ENCODE results near the gene TNKS1BP1. TPM values are rescaled to one million over a fixed set of nuclear protein-coding genes. Genes with fewer than 3 reads are reported as not detected.
"Not testable (repeated sequence)": the region's sequence is repeated elsewhere in the genome, so short reads cannot be mapped to it uniquely, and the experiment has no call there.

TNKS1BP1 gene
- polyA plus RNA-seq, 1 donor = 103 TPM

- peaks cover 10% of the 10 kb centered on the region for H3K27me3 ChIP-seq (ENCODE audit: control insufficient read depth, insufficient read depth, low read length)
- H3K4me3 ChIP-seq (ENCODE audit: low read length) = no peak overlapping the region
- WGBS (ENCODE audit: insufficient coverage, low lambda C conversion rate) = no CpG with 5 or more reads among the region's 3 CpGs
Observed at GRCh38 chr11:57361926-57362325, 37.2 kb upstream of the TNKS1BP1 start.

DNA sequence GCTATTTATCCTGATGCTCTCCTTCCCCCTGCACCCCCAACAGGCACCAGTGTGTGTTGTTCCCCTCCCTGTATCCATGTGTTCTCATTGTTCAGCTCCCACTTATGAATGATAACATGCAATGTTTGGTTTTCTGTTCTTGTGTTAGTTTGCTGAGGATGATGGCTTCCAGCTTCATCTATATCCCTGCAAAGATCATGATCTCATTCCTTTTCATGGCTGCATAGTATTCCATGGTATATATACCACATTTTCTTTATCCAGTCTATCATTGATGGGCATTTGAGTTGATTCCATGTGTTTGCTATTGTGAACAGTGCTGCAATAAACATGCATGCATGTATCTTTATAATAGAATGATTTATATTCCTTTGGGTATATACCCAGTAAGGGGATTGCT is 36.7 kb upstream of the TNKS1BP1 start:
- not testable (repeated sequence) for H3K36me3 ChIP-seq (ENCODE audit: control insufficient read depth, insufficient read depth, low read length); H3K27ac ChIP-seq (ENCODE audit: low read length); H3K4me3 ChIP-seq (ENCODE audit: low read length); DNase-seq; H3K9me3 ChIP-seq (ENCODE audit: control insufficient read depth, low read depth, low read length); H3K27me3 ChIP-seq (ENCODE audit: control insufficient read depth, insufficient read depth, low read length); H3K4me1 ChIP-seq (ENCODE audit: control insufficient read depth, insufficient read depth, low read length)

More at GRCh38 chr11:57361926-57362325, 37.2 kb upstream of the TNKS1BP1 start:
- no peak for DNase-seq
- H3K9me3 ChIP-seq (ENCODE audit: control insufficient read depth, low read depth, low read length) = no peaks in the 10 kb centered on the region
- H3K36me3 ChIP-seq (ENCODE audit: control insufficient read depth, insufficient read depth, low read length) = no peaks in the 10 kb centered on the region
- H3K4me1 ChIP-seq (ENCODE audit: control insufficient read depth, insufficient read depth, low read length) = no peaks in the 10 kb centered on the region
- no peak overlapping the region for H3K27ac ChIP-seq (ENCODE audit: low read length)

GRCh38 chr11:57360991-57361390 is 36.2 kb upstream of the TNKS1BP1 start:
- Histone ChIP-seq H3K27ac (ENCODE audit: low read length) (no peak overlapping the region), H3K4me3 (ENCODE audit: low read length) (no peak overlapping the region), H3K36me3 (ENCODE audit: control insufficient read depth, insufficient read depth, low read length) (no peaks in the 10 kb centered on the region), H3K27me3 (ENCODE audit: control insufficient read depth, insufficient read depth, low read length) (peaks cover 10% of the 10 kb centered on the region), H3K4me1 (ENCODE audit: control insufficient read depth, insufficient read depth, low read length) (no peaks in the 10 kb centered on the region), H3K9me3 (ENCODE audit: control insufficient read depth, low read depth, low read length) (no peaks in the 10 kb centered on the region)
- no CpG with 5 or more reads among the region's 8 CpGs for WGBS (ENCODE audit: insufficient coverage, low lambda C conversion rate)
- DNase-seq = no peak

- Histone ChIP-seq H3K9me3 (ENCODE audit: control insufficient read depth, low read depth, low read length) (no peaks in the 10 kb centered on the region), H3K36me3 (ENCODE audit: control insufficient read depth, insufficient read depth, low read length) (no peaks in the 10 kb centered on the region), H3K27me3 (ENCODE audit: control insufficient read depth, insufficient read depth, low read length) (peaks cover 10% of the 10 kb centered on the region), H3K4me3 (ENCODE audit: low read length) (no peak overlapping the region), H3K27ac (ENCODE audit: low read length) (no peak overlapping the region), H3K4me1 (ENCODE audit: control insufficient read depth, insufficient read depth, low read length) (no peaks in the 10 kb centered on the region)
- no CpG with 5 or more reads among the region's 9 CpGs for WGBS (ENCODE audit: insufficient coverage, low lambda C conversion rate)
- no peak for DNase-seq
Observed at GRCh38 chr11:57359896-57360690, 35.3 kb upstream of the TNKS1BP1 start.

- no peaks in the 10 kb centered on the region for H3K36me3 ChIP-seq (ENCODE audit: control insufficient read depth, insufficient read depth, low read length)
- H3K27me3 ChIP-seq (ENCODE audit: control insufficient read depth, insufficient read depth, low read length) = peaks cover 10% of the 10 kb centered on the region
- H3K4me3 ChIP-seq (ENCODE audit: low read length) = no peak overlapping the region
- H3K27ac ChIP-seq (ENCODE audit: low read length) = no peak overlapping the region
- no peaks in the 10 kb centered on the region for H3K4me1 ChIP-seq (ENCODE audit: control insufficient read depth, insufficient read depth, low read length)
- no peak for DNase-seq
- H3K9me3 ChIP-seq (ENCODE audit: control insufficient read depth, low read depth, low read length) = no peaks in the 10 kb centered on the region
- WGBS (ENCODE audit: insufficient coverage, low lambda C conversion rate) = no CpG with 5 or more reads among the region's 5 CpGs
Observed at GRCh38 chr11:57359396-57359795, 34.6 kb upstream of the TNKS1BP1 start.

GRCh38 chr11:57358991-57359390 is 34.2 kb upstream of the TNKS1BP1 start:
- peaks cover 8% of the 10 kb centered on the region for H3K27me3 ChIP-seq (ENCODE audit: control insufficient read depth, insufficient read depth, low read length)
- no peak overlapping the region for H3K27ac ChIP-seq (ENCODE audit: low read length)
- no peaks in the 10 kb centered on the region for H3K9me3 ChIP-seq (ENCODE audit: control insufficient read depth, low read depth, low read length)
- no peaks in the 10 kb centered on the region for H3K36me3 ChIP-seq (ENCODE audit: control insufficient read depth, insufficient read depth, low read length)
- H3K4me3 ChIP-seq (ENCODE audit: low read length) = no peak overlapping the region
- DNase-seq = no peak
- WGBS (ENCODE audit: insufficient coverage, low lambda C conversion rate) = no CpG with 5 or more reads among the region's 9 CpGs
- H3K4me1 ChIP-seq (ENCODE audit: control insufficient read depth, insufficient read depth, low read length) = no peaks in the 10 kb centered on the region

DNA sequence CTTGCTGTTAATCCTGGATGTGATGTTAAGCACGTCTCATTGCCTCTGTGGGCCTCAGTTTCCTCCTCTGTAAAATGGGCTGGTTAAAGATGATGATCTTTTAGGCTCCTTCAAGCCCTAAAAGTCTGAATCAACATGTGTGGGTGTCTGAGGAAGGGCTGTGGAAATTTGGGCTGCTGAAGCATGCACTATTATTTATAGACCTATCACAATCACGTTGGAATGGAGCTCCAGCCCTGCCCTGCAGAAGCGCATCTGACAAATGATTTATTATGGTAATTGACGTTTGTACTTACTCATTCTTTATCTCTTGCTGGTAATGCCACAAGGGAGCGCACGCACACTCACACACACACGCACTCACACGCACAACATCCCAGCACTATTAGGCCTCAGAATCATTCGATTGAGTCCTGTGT is 33.8 kb upstream of the TNKS1BP1 start:
- WGBS (ENCODE audit: insufficient coverage, low lambda C conversion rate) = no CpG with 5 or more reads among the region's 9 CpGs
- H3K27me3 ChIP-seq (ENCODE audit: control insufficient read depth, insufficient read depth, low read length) = peaks cover 6% of the 10 kb centered on the region
- H3K4me3 ChIP-seq (ENCODE audit: low read length) = no peak overlapping the region
- no peaks in the 10 kb centered on the region for H3K4me1 ChIP-seq (ENCODE audit: control insufficient read depth, insufficient read depth, low read length)
- H3K36me3 ChIP-seq (ENCODE audit: control insufficient read depth, insufficient read depth, low read length) = no peaks in the 10 kb centered on the region
- no peak overlapping the region for H3K27ac ChIP-seq (ENCODE audit: low read length)
- peak in 1 of 2 donors; percentile 30 for DNase-seq
- no peaks in the 10 kb centered on the region for H3K9me3 ChIP-seq (ENCODE audit: control insufficient read depth, low read depth, low read length)

- no peak overlapping the region for H3K4me3 ChIP-seq (ENCODE audit: low read length)
- no peaks in the 10 kb centered on the region for H3K4me1 ChIP-seq (ENCODE audit: control insufficient read depth, insufficient read depth, low read length)
- H3K27ac ChIP-seq (ENCODE audit: low read length) = no peak overlapping the region
- no peak for DNase-seq
- no peaks in the 10 kb centered on the region for H3K9me3 ChIP-seq (ENCODE audit: control insufficient read depth, low read depth, low read length)
- WGBS (ENCODE audit: insufficient coverage, low lambda C conversion rate) = no CpG with 5 or more reads among the region's 6 CpGs
- H3K36me3 ChIP-seq (ENCODE audit: control insufficient read depth, insufficient read depth, low read length) = no peaks in the 10 kb centered on the region
- peaks cover 2% of the 10 kb centered on the region for H3K27me3 ChIP-seq (ENCODE audit: control insufficient read depth, insufficient read depth, low read length)
Observed at GRCh38 chr11:57357856-57358255, 33.1 kb upstream of the TNKS1BP1 start.

DNA sequence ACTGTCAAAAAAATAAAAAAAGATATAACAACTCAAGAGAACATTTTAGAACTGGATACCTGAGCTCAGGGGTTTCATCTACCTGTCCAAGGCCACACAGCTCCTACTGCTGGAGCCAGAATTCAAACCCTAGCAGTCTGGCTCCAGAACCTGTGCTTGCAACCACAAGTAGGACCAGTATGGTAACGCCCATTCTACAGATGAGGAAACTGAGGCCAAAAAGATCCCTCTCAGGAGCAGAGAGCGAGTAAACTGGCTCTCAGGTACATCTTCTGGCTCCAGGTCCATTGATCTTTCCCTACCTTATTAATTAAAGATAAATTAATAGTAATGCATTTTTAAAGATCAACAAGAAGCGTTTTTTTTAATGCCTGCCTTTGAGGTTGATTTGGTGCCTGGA is 32.6 kb upstream of the TNKS1BP1 start:
- WGBS (ENCODE audit: insufficient coverage, low lambda C conversion rate) = no CpG with 5 or more reads among the region's 3 CpGs
- Histone ChIP-seq H3K27ac (ENCODE audit: low read length) (no peak overlapping the region), H3K4me1 (ENCODE audit: control insufficient read depth, insufficient read depth, low read length) (no peaks in the 10 kb centered on the region), H3K27me3 (ENCODE audit: control insufficient read depth, insufficient read depth, low read length) (peaks cover 2% of the 10 kb centered on the region), H3K36me3 (ENCODE audit: control insufficient read depth, insufficient read depth, low read length) (no peaks in the 10 kb centered on the region), H3K9me3 (ENCODE audit: control insufficient read depth, low read depth, low read length) (no peaks in the 10 kb centered on the region), H3K4me3 (ENCODE audit: low read length) (no peak overlapping the region)
- DNase-seq = no peak

- H3K27me3 ChIP-seq (ENCODE audit: control insufficient read depth, insufficient read depth, low read length) = no peaks in the 10 kb centered on the region
- DNase-seq = no peak
- no peaks in the 10 kb centered on the region for H3K4me1 ChIP-seq (ENCODE audit: control insufficient read depth, insufficient read depth, low read length)
- H3K4me3 ChIP-seq (ENCODE audit: low read length) = no peak overlapping the region
- WGBS (ENCODE audit: insufficient coverage, low lambda C conversion rate) = no CpG with 5 or more reads among the region's 9 CpGs
- H3K9me3 ChIP-seq (ENCODE audit: control insufficient read depth, low read depth, low read length) = no peaks in the 10 kb centered on the region
- no peaks in the 10 kb centered on the region for H3K36me3 ChIP-seq (ENCODE audit: control insufficient read depth, insufficient read depth, low read length)
- H3K27ac ChIP-seq (ENCODE audit: low read length) = no peak overlapping the region
Observed at GRCh38 chr11:57356268-57356667, 31.5 kb upstream of the TNKS1BP1 start.

- Histone ChIP-seq H3K27ac (ENCODE audit: low read length) (no peak overlapping the region), H3K4me1 (ENCODE audit: control insufficient read depth, insufficient read depth, low read length) (no peaks in the 10 kb centered on the region), H3K27me3 (ENCODE audit: control insufficient read depth, insufficient read depth, low read length) (no peaks in the 10 kb centered on the region), H3K36me3 (ENCODE audit: control insufficient read depth, insufficient read depth, low read length) (no peaks in the 10 kb centered on the region), H3K9me3 (ENCODE audit: control insufficient read depth, low read depth, low read length) (no peaks in the 10 kb centered on the region), H3K4me3 (ENCODE audit: low read length) (no peak overlapping the region)
- DNase-seq = no peak
- 75% methylated on average over 1 of the region's 6 CpGs for WGBS (ENCODE audit: insufficient coverage, low lambda C conversion rate)
Observed at GRCh38 chr11:57354699-57355098, 29.9 kb upstream of the TNKS1BP1 start.

Measured in large intestine (tissue), 3 donors.